ENCODE results near the gene PROS1.
"Not testable (repeated sequence)": the region's sequence is repeated elsewhere in the genome, so short reads cannot be mapped to it uniquely, and the experiment has no call there.

Gene PROS1

GRCh38 chr3:93867425-93867824 lies 106.3 kb downstream of the PROS1 start:
- DNase-seq = no peak

- no peak for DNase-seq
These were observed 112.7 kb downstream of the PROS1 start for GRCh38 chr3:93861017-93861416.

GRCh38 chr3:93855401-93855800 lies 118.3 kb downstream of the PROS1 start:
- no peak for DNase-seq

GRCh38 chr3:93852228-93852627 lies 121.5 kb downstream of the PROS1 start:
- not testable (repeated sequence) for DNase-seq

- no peak for DNase-seq
These were observed 129.7 kb downstream of the PROS1 start for GRCh38 chr3:93843981-93844380.

- not testable (repeated sequence) for DNase-seq
These were observed 134.5 kb downstream of the PROS1 start for GRCh38 chr3:93839193-93839592.

Measured in effector CD4-positive, alpha-beta T cell (primary cell).